ENCODE results near the gene NRXN2.

Gene NRXN2

GRCh38 chr11:64586366-64586765 is 136.6 kb downstream of the NRXN2 start:
- no peak for TF ChIP-seq CTCF (IDR thresholded peaks at IDR 0.05; ENCODE audit: extremely low read depth, missing control alignments)
- DNase-seq (ENCODE audit: low spot score): no peak

DNA sequence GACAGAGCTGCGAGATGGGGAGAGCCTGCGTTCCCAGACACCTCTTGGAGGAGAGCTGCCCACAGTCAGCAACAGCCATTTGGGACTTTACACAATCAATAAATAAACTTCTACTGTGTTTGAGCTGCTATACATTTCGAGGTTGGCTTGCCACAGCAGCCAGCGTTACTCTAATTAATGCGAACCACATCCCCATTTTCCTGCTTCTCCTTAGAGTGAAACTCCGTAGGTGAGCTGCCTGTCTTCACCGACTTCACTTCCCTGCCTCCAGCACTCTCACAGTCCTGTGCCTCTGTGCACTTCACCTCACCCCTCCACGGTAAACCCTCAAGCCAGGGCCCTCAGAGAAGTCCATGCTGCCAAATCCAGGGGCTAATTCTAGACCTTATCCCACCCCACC is 137.8 kb downstream of the NRXN2 start:
- DNase-seq (ENCODE audit: low spot score): no peak
- TF ChIP-seq CTCF (IDR thresholded peaks at IDR 0.05; ENCODE audit: extremely low read depth, missing control alignments): no peak

DNA sequence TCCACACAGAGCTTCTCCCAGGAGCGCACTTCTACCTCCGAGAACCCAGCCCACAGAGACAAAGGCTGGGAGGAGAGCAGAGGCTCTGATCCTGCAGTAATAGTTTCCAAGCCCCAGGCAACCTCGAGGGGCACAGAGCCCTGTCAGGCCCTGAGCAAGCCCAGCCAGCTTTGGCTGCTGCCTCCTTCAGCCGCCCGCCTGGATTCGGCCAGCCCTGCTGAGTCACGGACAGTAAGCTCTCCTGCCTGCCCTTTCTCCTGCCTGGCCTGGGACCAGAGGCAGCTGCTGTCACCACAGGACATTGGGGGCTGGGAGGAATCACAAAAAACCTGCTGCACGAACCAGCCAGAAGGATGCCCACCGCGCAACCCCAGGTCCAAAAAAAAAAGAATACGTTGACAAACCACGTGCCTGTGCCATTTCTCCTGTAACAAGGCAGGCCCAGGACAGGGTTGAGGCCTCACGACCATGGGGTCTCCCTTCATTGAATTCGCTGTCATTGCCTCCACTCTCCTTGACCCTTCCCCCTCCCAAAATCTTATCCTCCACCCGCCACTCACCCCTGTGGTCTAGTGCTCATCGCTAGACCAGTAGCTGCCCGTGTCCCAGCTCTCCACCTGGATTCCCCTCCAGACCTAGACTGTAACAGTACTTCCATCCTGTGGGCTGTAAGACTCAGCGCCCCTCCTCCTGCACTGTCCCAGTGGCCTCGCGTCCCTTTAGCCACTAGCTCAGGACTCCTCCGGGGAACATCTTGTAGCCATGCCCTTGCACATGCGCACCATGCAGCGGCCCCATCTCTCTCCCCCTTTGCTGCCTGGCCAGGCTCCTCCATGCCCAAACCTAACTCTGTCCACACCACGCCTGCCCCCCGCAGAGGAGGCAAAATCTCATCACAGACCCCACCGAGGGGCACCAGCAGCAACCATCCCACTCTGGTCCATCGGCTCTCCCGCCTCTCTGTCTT is 139.4 kb downstream of the NRXN2 start:
- TF ChIP-seq CTCF (IDR thresholded peaks at IDR 0.05; ENCODE audit: extremely low read depth, missing control alignments): no peak
- DNase-seq (ENCODE audit: low spot score): no peak

DNA sequence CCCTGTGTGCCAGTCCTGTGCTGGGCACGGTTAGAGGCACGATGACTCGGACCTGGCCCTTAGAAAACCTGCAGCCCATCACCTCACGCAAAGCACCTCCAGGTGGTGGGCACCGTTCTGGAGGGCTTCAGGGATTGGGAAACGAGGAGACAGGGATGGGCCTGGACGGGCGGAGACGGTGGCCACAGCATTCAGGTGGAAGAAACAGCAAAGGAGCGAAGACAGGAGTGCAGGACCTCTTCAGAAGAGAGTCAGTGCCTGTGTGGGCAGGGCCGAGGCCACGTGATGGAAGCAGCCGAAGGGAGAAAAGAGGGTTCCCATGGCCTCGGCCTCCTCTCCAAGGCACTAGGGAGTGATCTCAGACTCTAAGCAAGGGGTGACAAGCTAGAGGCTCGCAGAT is 140.1 kb downstream of the NRXN2 start:
- TF ChIP-seq CTCF (IDR thresholded peaks at IDR 0.05; ENCODE audit: extremely low read depth, missing control alignments): no peak
- no peak for DNase-seq (ENCODE audit: low spot score)

DNA sequence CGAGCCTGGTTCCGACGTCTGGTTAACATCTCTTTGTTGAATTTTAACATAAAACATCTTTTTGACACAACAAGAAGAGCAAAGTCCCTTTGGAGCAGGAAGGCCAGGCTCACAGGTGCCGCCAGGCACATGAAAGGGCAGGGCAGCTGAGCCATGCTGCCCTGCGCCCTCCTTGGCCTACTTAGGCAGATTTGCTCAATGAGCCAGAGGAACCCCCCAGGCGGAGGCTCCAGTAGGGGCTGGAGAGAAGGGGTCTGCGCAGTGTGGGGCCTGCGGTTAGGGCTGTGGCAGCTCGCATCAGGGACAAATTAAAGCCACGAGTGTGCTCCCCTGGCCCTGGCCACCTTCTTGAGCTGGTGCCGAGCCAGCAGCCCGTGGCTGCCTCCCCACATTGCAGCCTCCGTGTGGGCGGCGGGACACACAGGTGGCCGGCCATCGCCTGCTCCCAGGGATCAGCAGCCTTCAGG is 141.9 kb downstream of the NRXN2 start:
- TF ChIP-seq CTCF (IDR thresholded peaks at IDR 0.05; ENCODE audit: extremely low read depth, missing control alignments): no peak
- no peak for DNase-seq (ENCODE audit: low spot score)

DNA sequence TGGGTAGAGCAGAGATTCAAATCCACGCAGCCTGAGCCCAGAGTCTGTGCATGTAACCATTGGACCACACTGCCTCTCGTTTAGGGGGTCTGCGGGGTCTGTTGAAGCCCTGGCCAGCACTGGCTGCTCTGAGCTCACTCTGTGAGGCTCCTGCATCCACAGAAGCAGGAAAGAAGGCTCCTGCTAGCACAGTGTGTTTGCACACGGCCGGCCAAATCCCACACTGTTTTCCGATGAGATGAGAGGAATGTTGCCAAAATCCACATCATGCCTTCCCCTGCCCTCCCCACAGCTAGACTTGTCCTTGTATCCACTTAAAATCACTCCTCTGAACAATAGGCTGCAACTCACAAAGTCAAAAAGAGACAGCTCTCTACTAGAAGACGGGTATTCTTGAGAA is 142.6 kb downstream of the NRXN2 start:
- TF ChIP-seq CTCF (IDR thresholded peaks at IDR 0.05; ENCODE audit: extremely low read depth, missing control alignments): no peak
- no peak for DNase-seq (ENCODE audit: low spot score)

- DNase-seq (ENCODE audit: low spot score): no peak
- TF ChIP-seq CTCF (IDR thresholded peaks at IDR 0.05; ENCODE audit: extremely low read depth, missing control alignments): no peak
These were observed 145.8 kb downstream of the NRXN2 start for GRCh38 chr11:64577202-64577601.
